Ramos (cell line): ENCODE results near the gene TRAM1L1.

Experiments used
- in situ Hi-C: fragments of 300-500 bp; cut with MboI; formaldehyde crosslinking; loops from one replicate; pipeline ENCODE4 v1.14.3; 2022; ENCODE audit warnings: low sequenced_read_pairs; ENCODE audit not compliant: unreplicated experiment

The TRAM1L1 gene

GRCh38 chr4:117084866-117085701 lies at the start of gene TRAM1L1:
Gene TRAM1L1 (minus strand): TSS chr4:117085576. CDS start chr4:117085393, 183 bp downstream.
- in situ Hi-C loops, result no loop called here

- in situ Hi-C loops, result no loop called here
Measured at GRCh38 chr4:117134386-117134785, 49.0 kb upstream of the TRAM1L1 start.

GRCh38 chr4:117096886-117097285 lies 11.5 kb upstream of the TRAM1L1 start:
- in situ Hi-C loops, result no loop called here

- in situ Hi-C loops, result no loop called here
Measured at GRCh38 chr4:117096462-117096861, 11.1 kb upstream of the TRAM1L1 start.

GRCh38 chr4:117093571-117093970 lies 8.2 kb upstream of the TRAM1L1 start:
- in situ Hi-C loops, result no loop called here

GRCh38 chr4:117077760-117078159 lies 7.6 kb downstream of the TRAM1L1 start:
- in situ Hi-C loops, result no loop called here

- in situ Hi-C loops, result no loop called here
Measured at GRCh38 chr4:117068120-117068519, 17.3 kb downstream of the TRAM1L1 start.

GRCh38 chr4:117063961-117064696 lies 21.2 kb downstream of the TRAM1L1 start:
- in situ Hi-C loops, result no loop called here

- in situ Hi-C loops, result no loop called here
Measured at GRCh38 chr4:117042962-117043361, 42.4 kb downstream of the TRAM1L1 start.
